ENCODE data around the gene PGGHG.
"Not testable (repeated sequence)": the region's sequence is repeated elsewhere in the genome, so short reads cannot be mapped to it uniquely, and the experiment has no call there.

The PGGHG gene

DNA sequence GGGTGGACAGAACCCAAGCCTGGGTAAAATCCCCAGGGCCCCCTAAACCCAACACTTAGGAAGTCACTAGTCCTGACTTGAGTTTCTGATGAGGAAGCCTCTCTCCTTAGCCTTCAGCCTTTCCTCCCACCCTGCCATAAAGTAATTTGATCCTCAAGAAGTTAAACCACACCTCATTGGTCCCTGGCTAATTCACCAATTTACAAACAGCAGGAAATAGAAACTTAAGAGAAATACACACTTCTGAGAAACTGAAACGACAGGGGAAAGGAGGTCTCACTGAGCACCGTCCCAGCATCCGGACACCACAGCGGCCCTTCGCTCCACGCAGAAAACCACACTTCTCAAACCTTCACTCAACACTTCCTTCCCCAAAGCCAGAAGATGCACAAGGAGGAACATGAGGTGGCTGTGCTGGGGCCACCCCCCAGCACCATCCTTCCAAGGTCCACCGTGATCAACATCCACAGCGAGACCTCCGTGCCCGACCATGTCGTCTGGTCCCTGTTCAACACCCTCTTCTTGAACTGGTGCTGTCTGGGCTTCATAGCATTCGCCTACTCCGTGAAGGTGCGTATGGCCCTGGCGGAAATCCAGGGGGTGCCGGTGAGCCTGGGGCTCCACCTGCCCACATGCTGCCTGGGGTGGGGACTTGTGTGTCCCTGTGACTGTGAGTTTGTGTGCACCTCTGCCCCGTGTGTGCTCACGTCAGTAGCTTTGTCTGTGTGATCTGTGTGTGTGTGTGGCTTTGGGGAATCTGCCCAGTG is 25.0 kb downstream of the PGGHG start, which contains the start of gene IFITM1:
TSS of gene IFITM1 (plus strand) at position 254 of the 767 bp plus-strand sequence. CDS start at position 385, 131 bp downstream.
- DNase-seq (ENCODE audit: low read depth), result no peak

DNA sequence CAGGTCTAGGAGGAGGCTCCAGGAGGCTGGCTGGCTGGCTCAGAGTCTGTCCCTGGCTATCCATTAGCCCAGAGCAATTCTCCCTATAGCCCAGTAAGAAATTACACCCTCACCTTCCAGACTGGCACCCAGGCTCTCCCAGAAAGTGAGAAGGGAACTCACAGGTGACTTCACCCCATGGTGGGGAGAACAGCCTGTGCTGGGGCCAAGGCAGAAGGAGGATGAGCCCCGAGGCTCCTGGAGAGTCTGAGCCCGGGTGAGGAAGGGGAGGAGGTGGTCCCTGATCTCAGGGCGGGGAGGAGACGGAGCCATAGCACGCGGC is 25.6 kb downstream of the PGGHG start:
- not testable (repeated sequence) for DNase-seq (ENCODE audit: low read depth)

DNA sequence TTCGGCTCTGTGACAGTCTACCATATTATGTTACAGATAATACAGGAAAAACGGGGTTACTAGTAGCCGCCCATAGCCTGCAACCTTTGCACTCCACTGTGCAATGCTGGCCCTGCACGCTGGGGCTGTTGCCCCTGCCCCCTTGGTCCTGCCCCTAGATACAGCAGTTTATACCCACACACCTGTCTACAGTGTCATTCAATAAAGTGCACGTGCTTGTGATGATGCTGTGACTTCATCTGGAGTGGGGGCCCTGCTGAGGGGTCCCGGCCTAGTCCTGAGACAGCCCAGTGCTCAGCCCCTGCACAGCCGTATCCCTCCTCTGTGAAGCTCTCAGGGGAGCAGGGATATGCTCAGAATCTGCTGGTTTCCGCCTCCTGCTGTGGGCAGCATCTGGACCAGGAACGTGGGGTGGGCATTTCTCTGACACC is 26.1 kb downstream of the PGGHG start:
- DNase-seq (ENCODE audit: low read depth), result no peak

DNA sequence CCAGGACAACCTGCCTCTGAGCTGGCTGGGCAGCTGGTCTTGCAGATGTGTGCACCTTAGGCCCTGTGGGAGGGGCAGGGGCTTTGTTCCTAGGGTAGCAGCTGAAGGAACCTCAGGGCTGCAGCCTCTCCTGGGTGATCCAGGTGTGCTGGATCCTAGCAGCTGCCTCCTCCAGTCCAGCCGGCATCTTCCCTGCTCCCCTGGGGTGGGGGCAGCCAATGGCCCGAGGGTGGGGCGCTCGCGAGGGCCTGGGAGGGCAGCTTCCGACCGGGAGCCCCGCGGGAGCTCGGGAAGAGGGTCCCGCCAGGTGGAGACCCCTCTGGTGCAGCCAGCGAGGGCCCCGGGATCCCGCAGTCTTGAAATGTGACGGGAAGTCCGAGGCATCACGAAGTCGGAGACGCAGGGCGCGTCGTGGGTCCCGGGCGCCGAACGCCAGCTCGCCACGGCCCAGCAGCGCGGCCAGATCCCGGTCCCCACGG is 26.6 kb downstream of the PGGHG start:
- no peak for DNase-seq (ENCODE audit: low read depth)

DNA sequence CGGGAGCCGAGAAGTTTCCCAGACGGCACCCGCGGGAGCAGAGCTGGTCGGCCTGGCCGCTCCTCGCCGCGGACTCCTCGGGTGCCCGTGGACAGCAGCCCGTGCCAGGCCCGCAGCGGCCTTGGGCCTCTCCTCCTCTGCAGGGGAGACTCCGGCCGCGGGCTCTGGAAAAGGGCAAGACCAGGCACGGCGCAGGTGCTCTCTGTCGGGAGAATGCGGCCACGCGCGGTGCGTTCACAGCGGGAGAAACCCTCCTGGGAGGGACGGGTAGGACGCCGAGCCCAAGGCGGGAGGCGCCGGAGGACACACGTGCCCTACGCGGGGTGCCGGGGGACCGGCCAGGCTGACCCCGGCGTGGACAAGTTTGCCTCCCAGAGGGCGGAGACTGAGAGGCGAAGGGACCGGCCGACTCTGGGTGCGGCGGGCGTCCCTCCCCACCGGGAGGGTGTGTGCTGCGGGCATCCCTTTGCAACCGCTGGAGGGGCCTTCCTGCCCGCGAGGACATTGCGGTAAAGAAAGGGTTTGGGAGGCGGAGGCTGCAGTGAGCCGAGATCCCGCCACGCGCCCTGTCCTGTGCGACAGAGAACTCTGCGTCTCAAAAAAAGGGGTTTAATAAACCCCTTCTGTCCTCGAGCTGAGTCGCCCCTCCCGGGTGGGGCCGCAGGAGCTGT is 27.2 kb downstream of the PGGHG start:
- no peak for DNase-seq (ENCODE audit: low read depth)

DNA sequence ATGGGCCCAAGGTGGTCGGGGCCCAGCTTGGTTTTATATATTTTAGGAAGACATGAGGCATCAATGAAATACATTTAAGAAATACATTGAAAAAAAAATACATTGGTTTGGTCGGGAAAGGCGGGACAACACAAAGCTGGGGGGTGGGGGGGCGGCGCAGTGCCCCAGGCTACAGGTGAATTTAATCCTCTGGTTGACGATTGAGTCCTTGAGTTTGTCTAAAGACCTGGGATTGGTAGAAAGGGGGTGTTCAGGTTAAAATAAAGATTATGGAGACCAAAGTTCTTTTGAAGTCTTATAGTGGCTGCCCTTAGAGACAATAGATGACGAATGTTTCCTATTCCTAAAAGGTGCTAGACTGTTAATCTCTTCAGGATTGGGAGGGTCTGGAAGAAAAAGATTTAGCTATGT is 28.0 kb downstream of the PGGHG start:
- DNase-seq (ENCODE audit: low read depth), result no peak

DNA sequence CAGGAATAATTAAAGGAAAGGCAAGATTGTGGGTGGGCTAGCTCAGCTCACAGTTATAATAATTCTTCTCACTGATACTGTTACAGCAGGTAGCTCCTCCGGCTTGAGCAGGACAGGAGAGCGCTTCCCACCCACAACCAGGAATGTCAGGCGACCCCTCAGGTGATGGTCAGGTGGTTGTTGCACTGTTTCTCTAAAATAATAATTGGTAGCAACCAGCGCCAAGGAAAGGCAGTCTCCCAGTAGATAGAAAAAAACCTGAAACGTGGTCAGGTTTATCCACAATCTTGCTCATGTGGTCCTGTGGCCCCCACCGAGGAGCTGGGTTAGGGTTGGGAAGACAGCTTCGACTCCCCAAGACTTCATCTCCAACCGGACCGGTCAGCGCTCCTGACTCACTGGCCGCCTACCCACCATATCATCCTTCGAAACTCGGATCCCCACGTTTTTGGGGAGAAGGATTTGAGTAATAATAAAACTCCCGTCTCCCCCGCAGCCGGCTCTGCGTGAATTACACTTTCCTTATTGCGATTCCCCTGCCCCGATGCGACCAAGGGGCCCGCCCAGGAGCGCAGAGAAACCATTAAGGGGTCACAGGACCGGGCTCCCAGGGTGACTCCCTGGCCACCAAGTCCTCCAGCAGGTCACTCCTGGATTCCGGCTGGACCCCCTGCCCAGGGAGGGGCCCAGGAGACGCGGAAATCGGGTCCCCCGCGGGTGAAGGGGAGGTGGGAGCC is 28.9 kb downstream of the PGGHG start:
- not testable (repeated sequence) for DNase-seq (ENCODE audit: low read depth)

DNA sequence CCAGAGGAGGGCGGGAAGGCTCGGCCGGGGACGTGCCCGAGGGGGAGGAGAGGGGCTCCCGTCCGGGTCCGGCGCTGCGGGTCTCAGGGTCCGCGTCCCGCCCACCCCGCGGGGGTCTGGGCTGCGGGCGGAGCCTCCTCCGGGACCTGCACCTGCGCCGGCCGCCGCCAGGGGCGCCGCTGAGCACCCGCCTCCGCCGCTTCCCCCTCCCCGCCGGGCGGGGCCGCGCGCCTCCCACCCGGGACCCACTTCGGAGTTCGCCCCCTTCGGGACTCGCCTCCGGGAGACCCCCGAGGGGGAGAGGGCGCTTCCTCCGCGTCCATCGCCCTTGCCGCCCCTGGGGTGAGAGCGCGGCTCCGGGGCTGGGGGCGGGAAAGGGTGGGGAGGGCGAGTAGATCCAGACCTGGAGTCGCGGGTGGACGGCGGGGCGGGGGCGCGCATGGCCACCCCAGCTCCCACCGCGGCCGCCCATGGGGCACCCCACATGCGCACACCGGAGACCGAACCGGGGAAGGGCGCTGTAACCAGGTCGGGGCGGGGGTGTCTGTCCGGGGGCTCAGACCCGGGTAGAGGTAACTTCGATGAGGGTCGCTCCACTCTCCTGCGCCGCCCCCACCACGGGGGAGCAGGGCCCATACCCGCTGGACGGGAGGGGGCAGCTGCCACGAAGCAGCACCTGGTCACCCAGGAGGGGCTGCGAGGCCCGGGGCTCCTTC is 29.6 kb downstream of the PGGHG start:
- DNase-seq (ENCODE audit: low read depth), result not testable (repeated sequence)

DNA sequence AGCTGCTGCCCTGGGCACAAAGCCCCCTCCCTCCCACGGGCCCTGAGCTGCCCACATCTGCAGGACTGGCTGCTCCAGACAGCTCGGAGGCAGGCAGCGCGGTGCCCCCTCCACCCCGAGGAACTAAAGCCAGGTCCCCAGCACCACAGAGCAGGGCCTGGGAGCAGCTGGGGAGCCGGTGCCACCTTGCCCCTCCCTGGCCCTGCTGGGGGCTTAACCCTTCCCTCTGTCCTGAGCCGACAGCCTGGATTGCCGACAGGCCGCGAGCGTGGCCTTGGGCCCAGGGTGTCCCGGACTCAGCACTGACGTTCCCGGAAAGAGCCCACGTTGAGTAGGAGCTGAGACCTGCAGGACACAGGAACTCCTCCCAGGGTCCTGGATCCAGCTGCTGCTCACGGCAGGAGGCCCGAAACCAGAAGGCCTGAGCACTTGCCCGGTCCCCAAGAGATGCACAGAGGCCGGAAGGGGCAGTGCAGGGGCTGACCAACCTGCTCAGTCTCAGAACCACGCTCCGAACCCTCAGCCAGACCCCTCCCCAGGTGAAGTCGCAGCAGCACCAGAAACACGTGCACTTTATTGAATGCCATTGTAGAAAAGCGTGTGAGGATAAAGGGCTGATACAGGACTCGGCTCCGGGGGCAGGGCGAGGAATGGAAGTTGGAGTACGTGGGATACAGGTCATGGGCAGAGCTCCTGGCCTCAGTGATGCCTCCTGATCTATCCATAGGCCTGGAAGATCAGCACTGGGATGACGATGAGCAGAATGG is 30.4 kb downstream of the PGGHG start:
- DNase-seq (ENCODE audit: low read depth), result not testable (repeated sequence)

DNA sequence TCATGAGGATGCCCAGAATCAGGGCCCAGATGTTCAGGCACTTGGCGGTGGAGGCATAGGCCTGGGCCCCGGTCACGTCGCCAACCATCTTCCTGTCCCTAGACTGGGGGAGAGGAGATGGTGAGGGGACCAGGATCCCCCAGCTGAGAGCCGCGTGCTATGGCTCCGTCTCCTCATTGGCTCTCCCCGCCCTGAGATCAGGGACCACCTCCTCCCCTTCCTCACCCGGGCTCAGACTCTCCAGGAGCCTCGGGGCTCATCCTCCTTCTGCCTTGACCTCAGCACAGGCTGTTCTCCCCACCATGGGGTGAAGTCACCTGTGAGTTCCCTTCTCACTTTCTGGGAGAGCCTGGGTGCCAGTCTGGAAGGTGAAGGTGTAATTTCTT is 31.0 kb downstream of the PGGHG start:
- DNase-seq (ENCODE audit: low read depth), result not testable (repeated sequence)

DNA sequence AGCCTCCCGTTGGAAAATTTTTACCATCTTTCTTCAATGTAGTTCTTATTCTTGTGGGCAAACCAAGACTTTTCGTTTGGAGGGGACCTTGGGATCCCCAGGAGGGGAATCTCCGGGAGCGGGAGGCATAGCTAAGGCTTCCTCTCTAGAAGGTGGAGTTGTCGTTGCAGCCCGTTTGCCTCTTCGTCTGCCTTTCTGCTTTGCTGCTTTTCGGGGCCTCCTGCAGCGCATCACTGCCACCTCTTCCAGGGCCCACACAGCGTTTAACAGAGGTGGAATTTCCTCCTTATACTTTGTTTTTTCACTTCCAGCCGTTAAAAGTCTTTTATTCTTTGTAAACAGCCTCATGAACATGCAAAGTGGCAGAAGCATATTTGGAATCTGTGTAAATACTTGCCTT is 35.2 kb downstream of the PGGHG start:
- DNase-seq (ENCODE audit: low read depth), result no peak

DNA sequence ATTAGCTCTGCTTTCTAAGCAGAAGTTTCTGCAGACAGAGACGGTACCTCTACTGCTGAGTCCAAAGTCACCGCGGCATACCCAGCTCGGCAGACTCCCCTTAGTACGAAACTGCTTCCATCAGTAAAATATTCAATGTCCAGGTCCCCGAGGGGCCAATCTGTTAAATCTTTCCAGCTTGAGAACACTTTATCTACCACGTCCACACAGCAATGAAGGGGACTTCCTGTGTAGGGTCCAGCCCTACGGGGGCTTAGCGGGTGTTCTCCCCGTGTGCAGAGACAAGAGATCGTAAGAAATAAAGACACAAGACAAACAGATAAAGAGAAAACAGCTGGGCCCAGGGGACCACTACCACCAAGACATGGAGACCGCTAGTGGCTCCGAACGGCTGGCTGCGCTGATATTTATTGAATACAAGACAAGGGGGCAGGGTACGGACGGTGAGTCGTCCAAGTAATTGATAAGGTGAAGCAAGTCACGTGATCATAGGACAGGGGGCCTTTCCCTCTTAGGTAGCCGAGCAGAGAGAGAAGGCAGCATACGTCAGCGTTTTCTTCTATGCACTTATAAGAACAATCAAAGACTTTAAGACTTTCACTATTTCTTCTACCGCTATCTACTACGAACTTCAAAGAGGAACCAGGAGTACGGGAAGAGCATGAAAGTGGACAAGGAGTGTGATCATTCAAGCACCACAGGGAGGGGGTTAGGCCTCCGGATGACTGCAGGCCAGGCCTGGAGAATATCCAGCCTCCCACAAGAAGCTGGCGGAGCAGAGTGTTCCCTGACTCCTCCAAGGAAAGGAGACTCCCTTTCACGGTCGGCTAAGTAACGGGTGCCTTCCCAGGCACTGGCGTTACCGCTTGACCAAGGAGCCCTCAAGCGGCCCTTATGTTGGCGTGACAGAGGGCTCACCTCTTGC is 35.9 kb downstream of the PGGHG start:
- DNase-seq (ENCODE audit: low read depth), result not testable (repeated sequence)

DNA sequence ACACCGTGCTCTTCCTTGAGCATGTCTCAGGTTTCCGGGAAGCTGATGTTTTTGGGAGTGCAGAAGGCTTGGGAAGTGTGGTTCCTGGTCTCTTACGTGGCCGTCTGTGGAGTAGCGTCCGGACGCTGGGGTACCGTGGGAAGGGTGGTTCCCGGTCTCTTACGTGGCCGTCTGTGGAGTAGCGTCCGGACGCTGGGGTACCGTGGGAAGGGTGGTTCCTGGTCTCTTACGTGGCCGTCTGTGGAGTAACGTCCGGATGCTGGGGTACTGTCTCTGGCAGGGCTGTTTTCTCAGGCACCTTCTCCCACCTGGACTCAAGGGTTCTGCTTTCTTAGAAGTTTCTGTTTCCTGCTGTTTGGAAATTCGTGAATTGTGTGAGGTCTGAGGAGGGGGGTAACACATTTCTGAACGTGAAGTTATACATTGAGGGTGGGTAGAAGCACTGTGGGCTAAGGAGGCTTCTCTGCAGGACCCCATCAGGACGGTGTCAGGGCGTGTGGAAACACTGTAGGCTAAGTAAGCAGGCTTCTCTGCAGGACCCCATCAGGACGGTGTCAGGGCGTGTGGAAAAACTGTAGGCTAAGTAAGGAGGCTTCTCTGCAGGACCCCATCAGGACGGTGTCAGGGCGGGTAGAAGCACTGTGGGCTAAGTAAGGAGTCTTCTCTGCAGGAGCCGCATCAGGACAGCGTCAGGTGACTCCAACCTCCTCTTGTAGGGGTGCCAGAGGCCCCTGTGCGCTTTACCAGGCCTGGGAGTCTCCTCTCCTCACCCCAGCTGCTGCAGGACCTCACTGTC is 37.1 kb downstream of the PGGHG start:
- DNase-seq (ENCODE audit: low read depth), result no peak

DNA sequence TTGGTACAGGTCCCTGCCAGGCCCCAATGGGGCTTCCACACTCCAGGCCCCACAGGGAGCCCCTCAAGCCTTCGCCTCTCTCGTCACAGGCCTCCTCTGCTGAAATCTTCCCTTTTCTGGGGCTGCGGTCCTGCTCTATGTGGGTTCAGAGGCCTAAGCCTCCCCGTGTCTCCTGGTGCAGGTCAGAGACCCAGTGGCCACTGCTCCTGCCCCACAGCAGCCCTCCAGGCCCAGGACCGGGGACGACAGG is 37.6 kb downstream of the PGGHG start:
- DNase-seq (ENCODE audit: low read depth), result no peak

DNA sequence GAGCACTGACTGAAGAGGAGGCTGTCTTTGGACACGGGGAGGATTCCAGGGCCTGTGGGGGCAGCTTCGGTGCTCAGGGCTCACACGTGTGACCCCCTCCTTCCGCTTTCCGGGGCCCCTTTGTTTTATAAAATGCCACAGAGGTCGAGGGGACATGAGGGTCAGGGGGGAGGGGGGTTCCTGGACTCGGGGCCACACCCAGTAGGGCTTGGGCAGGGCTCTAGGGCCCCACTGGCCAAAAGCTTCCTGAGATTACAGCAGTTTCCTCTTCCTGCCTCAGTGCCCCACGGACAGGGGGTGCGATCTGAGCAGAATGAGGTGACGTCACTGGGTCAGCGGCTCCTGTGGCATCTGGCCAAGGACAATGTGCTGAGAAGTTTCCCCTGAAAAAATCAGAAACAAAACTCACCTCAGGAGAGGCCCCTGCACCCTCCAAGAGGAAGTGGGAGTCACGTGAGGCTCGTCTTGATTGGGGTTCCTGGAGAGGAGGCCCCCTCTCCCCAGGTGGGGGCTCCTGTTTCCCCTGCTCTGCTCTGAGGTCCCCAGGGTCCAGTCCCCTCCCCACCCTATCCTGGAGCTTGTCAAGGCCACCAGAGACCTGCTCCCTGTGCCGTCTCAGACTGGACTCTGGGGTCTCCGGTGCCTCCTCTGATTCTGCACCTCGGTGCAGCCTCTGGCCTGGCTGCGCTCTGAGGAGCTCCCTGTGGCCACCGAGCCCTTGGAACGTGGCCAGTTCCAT is 38.1 kb downstream of the PGGHG start:
- DNase-seq (ENCODE audit: low read depth), result peak; percentile 83

DNA sequence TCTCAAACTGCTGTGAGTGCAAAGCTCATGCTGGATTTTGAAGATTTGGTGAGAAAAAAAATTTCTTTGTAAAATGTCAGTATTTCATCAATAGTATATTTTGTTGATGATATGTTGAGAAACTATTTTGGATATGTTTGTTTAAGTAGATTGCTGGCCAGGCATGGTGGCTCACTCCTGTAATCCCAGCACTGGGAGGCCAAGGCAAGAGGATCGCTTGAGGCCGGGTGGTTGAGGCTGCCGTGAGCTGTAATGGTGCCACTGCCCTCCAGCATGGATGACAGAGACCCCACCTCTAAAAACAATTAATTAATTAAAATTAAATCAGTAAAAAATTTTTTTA is 38.6 kb downstream of the PGGHG start:
- DNase-seq (ENCODE audit: low read depth), result no peak

DNA sequence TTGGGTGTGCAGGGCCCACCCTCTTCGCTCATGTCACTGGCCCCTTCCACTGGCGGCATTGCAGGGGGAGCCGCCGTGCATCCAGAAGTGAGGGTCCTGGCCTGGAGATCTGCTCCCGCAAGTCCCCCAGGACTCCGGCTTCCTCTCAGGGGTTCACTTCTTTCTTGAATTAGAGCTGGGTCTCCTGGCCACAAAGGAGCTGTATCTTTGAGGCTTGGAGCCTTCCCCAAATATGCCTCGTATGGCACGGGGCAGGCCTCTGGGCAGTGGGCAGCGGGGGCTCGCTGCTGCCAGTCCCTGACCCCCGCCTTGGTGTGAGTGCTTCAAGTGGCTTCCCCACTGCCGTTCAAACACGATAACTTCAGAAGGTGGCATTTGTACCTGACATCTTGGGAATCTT is 39.1 kb downstream of the PGGHG start:
- no peak for DNase-seq (ENCODE audit: low read depth)

DNA sequence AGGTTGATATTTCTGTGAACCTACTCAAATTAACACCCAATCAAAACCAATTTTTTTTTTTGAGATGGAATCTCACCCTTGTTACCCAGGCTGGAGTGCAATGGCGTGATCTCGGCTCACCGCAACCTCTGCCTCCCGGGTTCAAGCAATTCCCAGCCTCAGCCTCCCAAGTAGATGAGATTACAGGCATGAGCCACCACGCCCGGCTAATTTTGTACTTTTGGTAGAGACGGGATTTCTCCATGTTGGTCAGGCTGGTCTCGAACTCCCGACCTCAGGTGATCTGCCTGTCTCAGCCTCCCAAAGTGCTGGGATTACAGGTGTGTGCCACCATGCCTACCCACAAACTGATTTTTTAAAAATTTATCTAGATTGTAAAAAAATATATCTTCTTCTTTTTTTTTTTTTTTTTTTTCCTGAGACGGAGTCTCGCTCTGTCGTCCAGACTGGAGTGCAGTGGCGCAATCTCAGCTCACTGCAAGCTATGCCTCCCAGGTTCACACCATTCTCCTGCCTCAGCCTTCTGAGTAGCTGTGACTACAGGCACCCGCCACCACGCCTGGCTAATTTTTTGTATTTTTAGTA is 39.7 kb downstream of the PGGHG start:
- not testable (repeated sequence) for DNase-seq (ENCODE audit: low read depth)

DNA sequence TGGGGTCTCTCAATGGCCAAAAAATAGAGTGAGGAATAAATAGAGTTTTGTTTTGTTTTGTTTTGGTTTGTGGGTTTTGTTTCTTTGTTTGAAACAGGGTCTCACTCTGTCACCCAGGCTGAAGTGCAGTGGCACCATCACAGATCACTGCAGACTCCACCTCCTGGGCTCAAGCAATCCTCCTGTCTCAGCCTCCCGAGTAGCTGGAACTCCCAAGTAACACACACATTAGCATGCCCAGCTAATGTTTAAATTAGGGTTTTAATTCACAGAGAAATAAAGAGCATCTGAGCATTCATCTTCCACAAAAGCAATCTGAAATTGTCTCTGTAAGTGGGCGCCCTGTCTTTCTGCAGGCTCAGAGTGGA is 40.9 kb downstream of the PGGHG start:
- DNase-seq (ENCODE audit: low read depth), result no peak

Measured in CMK (cell line).